Vagina (tissue), 2 donors: ENCODE results near the gene UMODL1.

Experiments used
- POLR2A ChIP-seq, 2 donors: fragments of 450-650 bp; IDR thresholded peaks; one replicate each; pipeline ENCODE4 v1.6.1; 2017; ENCODE audit warnings: antibody characterized with exemption in 2 of 2, mild to moderate bottlenecking in 2 of 2, moderate library complexity in 2 of 2
- TF ChIP-seq, protein P1 (sequence below), 3 experiments: fragments of 450-650 bp in 2 of 3; fragments of 200-600 bp in 1 of 3; sonication (generic) in 1 of 3; IDR thresholded peaks; one replicate each; pipeline ENCODE4 v1.5.1; 2017 to 2019; ENCODE audit warnings: antibody characterized with exemption in 3 of 3, mild to moderate bottlenecking in 2 of 3, moderate library complexity in 2 of 3

DNA sequence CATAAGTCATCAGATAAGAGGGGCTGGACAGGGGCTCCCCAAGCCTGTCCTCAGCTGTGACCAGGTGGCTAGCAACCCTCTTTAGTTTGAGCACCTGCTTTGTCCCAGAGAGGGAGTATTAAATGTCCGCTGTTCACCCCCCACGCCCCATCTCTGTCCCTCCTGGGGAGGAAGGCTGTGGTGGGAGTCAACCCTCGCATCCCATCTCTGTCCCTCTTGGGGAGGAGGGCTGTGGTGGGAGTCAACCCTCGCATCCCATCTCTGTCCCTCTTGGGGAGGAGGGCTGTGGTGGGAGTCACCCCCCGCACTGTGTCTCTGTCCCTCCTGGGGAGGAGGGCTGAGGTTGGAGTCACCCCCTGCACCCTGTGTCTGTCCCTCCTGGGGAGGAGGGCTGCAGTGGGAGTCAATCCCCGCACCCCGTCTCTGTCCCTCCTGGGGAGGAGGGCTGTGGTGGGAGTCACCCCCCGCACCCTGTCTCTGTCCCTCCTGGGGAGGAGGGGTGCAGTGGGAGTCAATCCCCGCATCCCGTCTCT is 75.2 kb downstream of the UMODL1 start:
- TF ChIP-seq, protein P1, sequence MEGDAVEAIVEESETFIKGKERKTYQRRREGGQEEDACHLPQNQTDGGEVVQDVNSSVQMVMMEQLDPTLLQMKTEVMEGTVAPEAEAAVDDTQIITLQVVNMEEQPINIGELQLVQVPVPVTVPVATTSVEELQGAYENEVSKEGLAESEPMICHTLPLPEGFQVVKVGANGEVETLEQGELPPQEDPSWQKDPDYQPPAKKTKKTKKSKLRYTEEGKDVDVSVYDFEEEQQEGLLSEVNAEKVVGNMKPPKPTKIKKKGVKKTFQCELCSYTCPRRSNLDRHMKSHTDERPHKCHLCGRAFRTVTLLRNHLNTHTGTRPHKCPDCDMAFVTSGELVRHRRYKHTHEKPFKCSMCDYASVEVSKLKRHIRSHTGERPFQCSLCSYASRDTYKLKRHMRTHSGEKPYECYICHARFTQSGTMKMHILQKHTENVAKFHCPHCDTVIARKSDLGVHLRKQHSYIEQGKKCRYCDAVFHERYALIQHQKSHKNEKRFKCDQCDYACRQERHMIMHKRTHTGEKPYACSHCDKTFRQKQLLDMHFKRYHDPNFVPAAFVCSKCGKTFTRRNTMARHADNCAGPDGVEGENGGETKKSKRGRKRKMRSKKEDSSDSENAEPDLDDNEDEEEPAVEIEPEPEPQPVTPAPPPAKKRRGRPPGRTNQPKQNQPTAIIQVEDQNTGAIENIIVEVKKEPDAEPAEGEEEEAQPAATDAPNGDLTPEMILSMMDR (IDR thresholded peaks at IDR 0.05), result no peak
- TF ChIP-seq POLR2A (IDR thresholded peaks at IDR 0.05), result no peak
